GM19099 (cell line): Measurements from ENCODE around the gene TCF7L1.

ENCODE experiments used
- POLR2A ChIP-seq: IDR thresholded peaks from 3 replicates; pipeline ENCODE4 v1.6.1; 2011; ENCODE audit warnings: low read depth; ENCODE audit not compliant: insufficient read length; ENCODE audit errors: extremely low read depth

Gene TCF7L1

DNA sequence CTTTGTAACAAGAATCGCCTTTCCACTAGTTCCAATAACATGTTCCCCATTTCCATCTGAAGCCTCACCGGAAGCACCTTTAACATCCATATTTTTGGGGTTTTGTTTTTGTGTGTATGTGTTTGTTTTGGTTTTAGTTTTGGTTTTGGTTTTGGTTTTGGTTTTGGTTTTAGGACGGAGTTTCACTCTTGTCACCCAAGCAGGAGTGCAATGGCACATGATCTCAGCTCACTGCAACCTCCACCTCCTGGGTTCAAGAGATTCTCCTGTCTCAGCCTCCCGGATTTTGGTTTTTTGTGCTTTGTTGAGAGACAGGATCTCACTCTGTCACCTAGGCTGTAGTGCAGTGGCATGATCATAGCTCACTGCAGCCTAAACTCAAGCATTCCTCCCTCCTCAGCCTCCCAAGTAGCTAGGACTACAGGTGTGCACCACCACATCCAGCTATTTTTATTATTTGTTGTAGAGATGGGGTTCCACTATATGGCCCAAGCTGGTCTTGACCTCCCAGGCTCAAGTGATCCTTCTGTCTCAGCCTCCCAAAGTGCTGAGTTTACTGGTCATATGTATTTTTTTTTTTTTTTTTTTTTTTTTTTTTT lies 158.3 kb downstream of the TCF7L1 start:
- no peak for TF ChIP-seq POLR2A

DNA sequence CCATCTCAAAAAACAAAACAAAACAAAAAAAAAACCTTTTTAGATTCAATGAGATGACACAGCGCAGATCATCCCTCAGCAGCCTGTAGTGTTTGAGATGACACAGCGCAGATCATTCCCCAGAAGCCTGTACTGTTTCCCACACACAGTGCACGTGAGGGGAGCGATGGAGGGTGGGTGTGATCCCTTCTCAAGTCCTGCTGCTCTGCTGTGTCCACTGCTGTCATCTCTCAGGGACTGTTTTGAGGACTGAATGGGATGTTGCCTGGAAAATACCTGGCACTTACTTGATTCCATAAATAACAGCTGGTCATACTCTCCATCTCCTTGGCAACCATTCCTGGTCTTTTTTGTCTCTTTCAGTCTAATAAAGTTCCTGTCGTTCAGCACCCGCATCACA lies 168.9 kb downstream of the TCF7L1 start:
- TF ChIP-seq POLR2A, result no peak

DNA sequence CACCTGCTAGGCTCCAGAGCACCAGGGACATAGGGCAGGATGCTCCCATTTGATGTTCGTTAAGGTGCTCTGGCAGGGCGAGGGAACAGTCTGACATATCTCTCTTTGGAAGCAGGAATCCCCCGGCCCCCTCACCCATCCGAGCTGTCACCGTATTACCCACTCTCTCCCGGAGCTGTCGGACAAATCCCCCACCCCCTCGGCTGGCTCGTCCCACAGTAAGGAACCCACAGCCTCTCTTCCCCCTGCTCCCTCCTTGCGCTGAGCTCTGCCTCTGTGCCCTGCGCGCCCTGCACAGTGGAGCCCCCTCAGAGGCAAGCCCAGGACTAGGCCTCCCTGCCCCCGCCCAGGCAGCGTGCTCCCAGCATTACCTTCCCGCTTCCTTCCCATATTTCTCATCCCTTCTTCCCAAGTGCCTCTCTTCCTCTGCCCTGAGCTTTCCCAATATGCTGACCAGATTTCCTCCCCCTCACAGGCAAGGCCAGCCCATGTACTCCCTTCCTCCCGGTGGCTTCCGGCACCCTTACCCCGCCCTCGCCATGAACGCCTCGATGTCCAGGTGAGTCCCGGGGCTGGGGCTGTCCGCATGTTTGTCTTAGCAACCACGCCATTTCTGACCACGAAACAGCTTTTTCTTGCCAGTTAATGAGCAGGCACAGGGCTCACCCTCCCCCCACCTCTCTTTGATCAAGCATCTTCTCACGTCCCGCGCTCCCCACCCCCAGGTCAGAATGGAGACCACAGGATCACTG lies 170.8 kb downstream of the TCF7L1 start:
- TF ChIP-seq POLR2A, result no peak

DNA sequence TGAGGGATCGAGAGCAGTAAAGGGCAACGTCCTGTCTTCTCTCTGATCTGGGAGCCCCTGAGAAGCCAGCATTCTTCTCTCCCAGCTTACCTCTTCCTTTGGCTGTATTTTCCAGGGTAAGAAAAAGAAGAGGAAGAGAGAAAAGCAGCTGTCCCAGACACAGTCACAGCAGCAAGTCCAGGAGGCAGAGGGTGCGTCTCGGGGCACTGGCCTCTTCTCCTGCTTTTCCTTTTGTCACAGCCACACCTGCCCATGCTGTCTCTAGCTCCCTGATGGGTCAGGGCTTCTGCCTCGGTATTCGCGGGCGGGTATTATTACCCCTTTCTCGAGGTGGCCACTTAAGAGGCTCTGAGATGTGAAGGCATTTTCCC lies 174.3 kb downstream of the TCF7L1 start:
- TF ChIP-seq POLR2A, result no peak

DNA sequence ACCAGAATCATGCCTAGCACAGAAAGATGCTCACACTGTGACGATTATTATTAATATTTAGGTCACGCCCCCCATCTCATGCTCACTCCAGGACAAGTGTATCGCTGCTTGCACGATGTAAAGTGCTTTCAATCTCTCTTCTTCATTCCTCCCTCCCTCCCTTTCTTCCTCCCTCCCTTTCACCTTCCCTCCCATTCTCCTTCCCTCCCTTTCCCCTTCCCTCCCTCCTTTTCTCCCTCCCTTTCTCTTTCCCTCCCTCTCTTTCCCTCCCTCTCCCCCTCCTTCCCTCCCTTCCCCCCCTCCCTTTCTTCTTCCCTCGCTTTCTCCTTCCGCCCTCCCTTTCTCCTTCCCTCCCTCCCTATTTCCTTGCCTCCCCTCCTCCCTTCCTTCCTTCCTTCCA lies 175.0 kb downstream of the TCF7L1 start:
- TF ChIP-seq POLR2A, result no peak

DNA sequence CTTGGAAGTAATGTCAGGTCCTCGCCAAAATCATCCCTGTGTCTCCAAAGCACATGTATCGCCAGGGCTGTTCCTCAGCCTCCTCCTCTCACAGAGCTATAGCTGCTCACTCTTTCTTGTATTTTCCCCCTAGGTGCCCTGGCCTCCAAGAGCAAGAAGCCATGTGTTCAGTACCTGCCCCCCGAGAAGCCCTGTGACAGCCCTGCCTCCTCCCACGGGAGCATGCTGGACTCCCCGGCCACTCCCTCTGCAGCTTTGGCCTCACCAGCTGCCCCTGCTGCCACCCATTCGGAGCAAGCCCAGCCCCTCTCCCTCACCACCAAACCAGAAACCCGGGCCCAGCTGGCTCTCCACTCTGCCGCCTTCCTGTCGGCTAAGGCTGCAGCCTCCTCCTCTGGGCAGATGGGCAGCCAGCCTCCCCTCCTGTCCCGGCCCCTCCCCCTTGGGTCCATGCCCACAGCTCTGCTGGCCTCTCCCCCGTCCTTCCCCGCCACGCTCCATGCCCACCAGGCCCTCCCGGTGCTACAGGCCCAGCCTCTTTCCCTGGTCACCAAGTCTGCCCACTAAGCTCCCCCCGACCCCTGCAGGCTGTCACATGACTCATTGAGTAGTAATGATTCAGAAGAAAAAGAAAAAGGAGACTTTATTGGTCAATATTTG lies 175.8 kb downstream of the TCF7L1 start:
- TF ChIP-seq POLR2A, result no peak

DNA sequence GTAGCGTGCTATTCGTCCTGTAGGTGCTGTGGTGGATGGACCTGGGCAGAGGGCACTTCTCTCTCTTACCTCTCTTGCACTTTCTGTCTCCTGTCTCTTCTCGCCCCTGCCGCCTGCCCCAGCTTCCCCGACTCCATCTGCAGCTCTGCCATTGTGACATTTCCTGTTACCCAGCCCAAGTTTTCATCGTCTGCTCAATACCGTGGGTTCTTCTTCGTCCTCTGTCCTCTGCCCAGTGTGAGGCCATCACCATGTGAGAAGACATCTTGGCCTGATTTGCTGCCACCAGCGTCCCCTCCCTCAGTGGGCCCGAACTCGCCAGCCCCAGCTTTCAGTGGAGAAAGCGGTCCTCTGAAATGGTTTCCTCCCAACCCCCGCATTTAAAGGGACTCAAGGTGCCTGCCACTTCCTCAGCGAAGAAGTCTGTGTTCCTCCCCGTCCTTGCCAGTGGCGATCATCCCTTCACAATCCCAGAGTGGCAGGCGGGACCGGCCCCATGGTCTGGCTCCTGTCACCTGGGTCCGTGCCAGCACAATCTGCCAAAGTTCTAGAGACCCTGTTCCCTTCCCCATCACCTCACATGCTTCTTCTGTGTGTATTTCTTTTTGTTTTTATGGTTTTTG lies 176.6 kb downstream of the TCF7L1 start:
- no peak for TF ChIP-seq POLR2A

DNA sequence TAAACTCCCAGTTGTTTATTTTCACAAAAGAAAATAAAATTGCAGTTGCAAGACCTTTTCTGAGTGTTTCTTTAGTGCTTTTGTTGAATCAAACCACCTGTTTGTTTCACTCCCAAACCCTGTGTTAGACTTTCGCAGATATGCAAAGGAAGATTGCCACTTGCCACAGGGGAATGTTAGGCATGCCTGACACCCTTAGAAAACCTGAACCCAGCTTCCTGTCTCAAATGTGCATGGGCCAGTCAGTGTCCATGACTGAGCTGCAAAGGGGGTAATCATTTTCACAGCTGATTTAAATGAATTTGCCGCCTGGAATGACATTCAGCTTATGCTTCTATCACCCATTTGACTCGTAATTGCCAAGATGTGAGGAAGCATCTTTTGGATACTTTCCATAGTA lies 177.1 kb downstream of the TCF7L1 start:
- TF ChIP-seq POLR2A, result no peak

DNA sequence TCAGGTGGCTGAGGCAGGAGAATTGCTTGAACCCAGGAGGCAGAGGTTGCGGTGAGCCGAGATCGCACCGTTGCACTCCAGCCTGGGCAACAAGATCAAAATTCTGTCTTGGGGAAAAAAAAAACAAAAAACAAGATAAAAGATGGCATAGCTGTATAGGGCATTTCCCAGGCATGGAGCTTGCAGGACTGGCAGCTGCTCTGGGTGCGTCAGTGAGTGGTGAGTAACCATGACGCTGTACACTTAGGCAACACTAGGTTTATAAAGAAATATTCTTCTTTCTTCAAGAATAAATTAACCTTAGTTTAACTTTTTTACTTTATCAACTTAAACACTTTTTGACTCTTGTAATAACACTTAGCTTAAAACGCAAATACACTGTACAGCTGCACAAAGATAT lies 179.2 kb downstream of the TCF7L1 start:
- TF ChIP-seq POLR2A, result no peak

DNA sequence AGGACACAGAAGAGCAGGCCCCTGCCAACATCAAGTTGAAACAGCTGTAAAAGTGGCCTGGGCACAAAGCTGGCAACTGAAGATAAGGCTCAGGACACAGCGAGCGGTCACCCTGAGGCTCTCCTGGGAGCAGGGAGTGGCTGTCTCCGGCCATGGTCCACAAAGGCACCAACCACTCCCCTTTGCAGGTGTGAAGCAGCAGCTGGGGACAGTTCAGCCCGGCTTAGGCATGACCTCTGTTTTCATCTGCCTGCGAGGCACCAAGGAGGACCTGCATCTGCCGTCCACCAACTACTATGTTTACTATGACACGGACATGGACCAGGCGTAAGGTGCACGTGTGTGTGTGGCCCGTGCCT lies 181.7 kb downstream of the TCF7L1 start:
- TF ChIP-seq POLR2A, result no peak

DNA sequence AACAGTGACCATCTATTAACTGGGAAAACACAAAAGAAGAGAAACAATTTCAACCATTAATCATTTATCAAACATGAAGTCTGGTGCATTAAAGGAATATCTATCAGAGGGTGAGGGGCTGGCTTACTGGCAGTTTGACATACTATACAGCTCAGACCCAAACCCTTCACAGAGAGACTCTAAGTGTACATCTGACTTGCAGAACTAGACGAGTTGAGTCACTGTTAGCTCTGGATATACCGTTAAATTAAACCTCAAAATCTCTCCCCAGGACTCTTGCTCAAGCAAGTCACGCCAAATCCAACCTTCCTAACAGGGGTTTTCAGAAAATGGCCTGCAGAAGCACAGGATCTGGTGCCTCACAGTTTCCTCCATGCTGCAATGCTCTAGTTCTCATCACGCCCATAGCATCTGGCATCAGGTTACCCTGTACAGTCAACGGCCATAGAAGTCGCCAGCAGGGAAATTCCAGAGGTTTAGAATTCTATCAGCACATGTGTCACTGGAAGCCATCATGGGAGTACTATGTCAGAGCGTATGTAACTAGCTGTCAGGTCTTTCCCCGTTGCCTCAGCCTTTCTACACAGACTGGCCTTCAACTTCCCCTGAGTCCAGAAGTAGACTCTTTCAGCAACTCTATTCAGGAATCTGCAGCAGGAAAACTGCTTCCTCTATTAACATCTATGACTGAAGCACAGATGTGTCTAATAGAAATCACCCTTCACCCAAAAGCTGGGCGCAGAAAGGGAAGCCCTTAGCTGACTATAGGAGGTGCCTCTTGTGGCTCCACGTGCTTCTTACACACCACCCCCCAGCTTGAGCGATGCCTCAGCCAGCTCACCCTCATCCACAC lies 185.3 kb downstream of the TCF7L1 start:
- TF ChIP-seq POLR2A, result no peak

DNA sequence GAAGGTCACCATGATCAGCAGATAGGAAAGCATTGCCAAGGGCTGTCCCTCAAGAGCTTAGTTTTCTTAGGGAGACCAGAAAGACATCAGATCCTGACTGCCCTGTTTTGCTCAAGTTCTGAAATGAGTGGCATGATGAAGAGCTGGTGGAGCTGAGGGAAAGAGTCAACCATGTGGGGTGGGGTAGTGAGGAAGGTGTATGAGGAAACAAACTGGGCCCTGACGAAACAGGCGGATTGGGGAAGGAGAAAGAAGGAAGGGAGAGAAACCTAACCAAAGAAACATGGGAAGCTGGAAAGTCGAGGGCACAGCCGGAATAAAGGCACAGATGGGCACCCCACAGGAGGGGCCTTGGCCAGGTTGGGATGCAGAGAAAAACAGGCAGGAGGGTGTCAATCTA lies 186.6 kb downstream of the TCF7L1 start:
- TF ChIP-seq POLR2A, result no peak

DNA sequence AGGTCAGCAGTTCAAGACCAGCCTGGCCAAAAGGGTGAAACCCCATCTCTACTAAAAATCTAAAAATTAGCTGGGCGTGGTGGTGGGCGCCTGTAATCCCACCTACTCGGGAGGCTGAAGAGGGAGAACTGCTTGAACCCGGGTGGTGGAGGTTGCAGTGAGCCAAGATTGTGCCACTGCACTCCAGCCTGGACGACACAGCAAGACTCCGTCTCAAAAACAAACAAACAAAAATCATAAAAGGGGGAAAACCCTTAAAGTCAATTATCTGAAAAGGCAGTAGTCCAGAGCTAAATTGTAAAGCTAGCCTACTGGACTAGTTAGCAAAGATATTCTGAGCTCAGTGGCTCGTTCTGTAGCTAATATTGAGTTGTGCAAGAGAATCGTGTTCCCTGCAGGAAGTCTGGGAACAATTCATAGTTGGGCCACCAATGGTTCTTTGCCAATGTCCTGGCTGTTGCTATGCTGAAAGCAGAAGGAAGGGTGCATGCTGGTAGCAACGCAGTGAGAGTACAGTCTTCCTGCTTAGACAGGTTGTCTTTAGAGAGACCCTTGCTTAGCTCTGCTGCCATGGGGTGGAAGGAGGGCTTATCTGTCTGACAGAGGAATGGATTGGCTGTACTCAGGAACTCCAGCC lies 190.3 kb downstream of the TCF7L1 start:
- TF ChIP-seq POLR2A, result no peak

DNA sequence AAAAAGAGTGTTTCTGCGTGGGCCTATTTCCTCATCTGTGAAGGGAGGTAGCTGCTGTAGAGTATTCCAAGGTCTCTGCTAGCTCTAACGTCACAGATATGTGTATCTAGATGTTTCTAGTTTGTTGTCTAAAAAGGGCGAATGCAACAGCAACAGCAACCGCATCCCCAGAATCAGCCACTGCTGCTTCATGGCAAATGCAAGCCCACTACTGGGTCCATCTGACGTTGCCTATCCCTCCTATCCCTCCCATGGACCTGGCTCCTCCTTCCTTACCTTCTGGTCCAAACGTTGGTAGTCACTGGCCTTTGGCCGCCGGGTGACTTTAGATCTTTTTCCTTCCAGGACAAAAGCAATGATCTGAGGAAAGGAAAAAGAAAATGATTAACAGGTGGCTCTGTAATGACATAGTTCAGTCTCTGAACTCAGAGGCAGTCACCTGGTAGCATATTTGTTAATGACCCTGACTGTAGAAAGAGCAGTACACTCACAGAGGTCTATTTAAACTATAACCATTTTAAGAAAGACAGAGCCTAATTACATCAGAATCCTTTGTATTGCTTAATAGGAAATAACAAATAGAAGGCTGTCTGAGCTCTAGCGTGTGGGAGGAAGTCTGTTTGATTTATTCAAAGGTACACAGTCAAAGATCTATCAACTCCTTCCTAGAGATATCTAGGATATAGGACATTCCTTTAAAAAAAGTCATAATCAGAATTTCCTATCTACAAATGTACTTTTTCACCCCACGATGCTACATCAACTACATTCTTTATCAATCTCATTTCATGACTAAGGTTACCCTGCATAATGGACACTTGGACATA lies 191.7 kb downstream of the TCF7L1 start:
- no peak for TF ChIP-seq POLR2A
